Skeletal muscle satellite cell (primary cell): ENCODE data around the gene TM9SF2.
A peak's percentile ranks its signal among the peaks of the same experiment; 100 is the strongest.

Source experiments
- H3K27me3 ChIP-seq: 2 replicates; pipeline ENCODE4 v1.7.0; 2013; ENCODE audit warnings: low read length; ENCODE audit not compliant: control insufficient read depth, insufficient read depth
- H3K36me3 ChIP-seq: 2 replicates; pipeline ENCODE4 v1.7.0; 2013; ENCODE audit warnings: mild to moderate bottlenecking, control low read depth, low read length; ENCODE audit not compliant: insufficient read depth
- H3K4me1 ChIP-seq: 2 replicates; pipeline ENCODE4 v1.7.0; 2013; ENCODE audit warnings: low read length; ENCODE audit not compliant: control insufficient read depth, insufficient read depth
- H3K4me2 ChIP-seq: 2 replicates; pipeline ENCODE4 v1.7.0; 2013; ENCODE audit warnings: mild to moderate bottlenecking, low read length
- H3K4me3 ChIP-seq: 2 replicates; pipeline ENCODE4 v1.7.0; 2013; ENCODE audit warnings: low read length
- H3K9ac ChIP-seq: 2 replicates; pipeline ENCODE4 v1.7.0; 2013; ENCODE audit warnings: mild to moderate bottlenecking, low read depth, low read length, moderate library complexity
- H3K9me3 ChIP-seq: replicated peaks from 2 replicates; pipeline ENCODE4 v1.7.0; 2013; ENCODE audit warnings: mild to moderate bottlenecking, control low read depth, low read length

TM9SF2 gene

GRCh38 chr13:99516153-99516929 lies 15.1 kb downstream of the TM9SF2 start:
- Histone ChIP-seq H3K4me1 (no peaks in the 10 kb centered on the region), H3K9me3 (no peaks in the 10 kb centered on the region), H3K4me2 (no peak overlapping the region), H3K36me3 (peaks cover 26% of the 10 kb centered on the region), H3K27me3 (no peaks in the 10 kb centered on the region), H3K4me3 (no peak overlapping the region), H3K9ac (no peak overlapping the region)

GRCh38 chr13:99517577-99517976 lies 16.3 kb downstream of the TM9SF2 start:
- H3K4me1 ChIP-seq, result no peaks in the 10 kb centered on the region
- H3K9me3 ChIP-seq, result no peaks in the 10 kb centered on the region
- peaks cover 39% of the 10 kb centered on the region for H3K36me3 ChIP-seq
- no peak overlapping the region for H3K4me2 ChIP-seq
- peak overlapping the region; percentile 21 for H3K9ac ChIP-seq
- H3K4me3 ChIP-seq, result no peak overlapping the region
- H3K27me3 ChIP-seq, result no peaks in the 10 kb centered on the region

- H3K9me3 ChIP-seq, result no peaks in the 10 kb centered on the region
- no peak overlapping the region for H3K4me3 ChIP-seq
- no peaks in the 10 kb centered on the region for H3K4me1 ChIP-seq
- H3K27me3 ChIP-seq, result no peaks in the 10 kb centered on the region
- H3K9ac ChIP-seq, result no peak overlapping the region
- H3K36me3 ChIP-seq, result peaks cover 40% of the 10 kb centered on the region
- H3K4me2 ChIP-seq, result no peak overlapping the region
Measured at GRCh38 chr13:99517984-99518383, 16.7 kb downstream of the TM9SF2 start.

- Histone ChIP-seq H3K4me2 (no peak overlapping the region), H3K4me1 (no peaks in the 10 kb centered on the region), H3K9ac (no peak overlapping the region), H3K4me3 (no peak overlapping the region), H3K9me3 (no peaks in the 10 kb centered on the region), H3K36me3 (peaks cover 59% of the 10 kb centered on the region), H3K27me3 (no peaks in the 10 kb centered on the region)
Measured at GRCh38 chr13:99522298-99522697, 21.0 kb downstream of the TM9SF2 start.

- H3K36me3 ChIP-seq, result peaks cover 51% of the 10 kb centered on the region
- H3K27me3 ChIP-seq, result no peaks in the 10 kb centered on the region
- no peak overlapping the region for H3K4me3 ChIP-seq
- H3K9me3 ChIP-seq, result no peaks in the 10 kb centered on the region
- H3K4me1 ChIP-seq, result no peaks in the 10 kb centered on the region
- H3K4me2 ChIP-seq, result no peak overlapping the region
- H3K9ac ChIP-seq, result no peak overlapping the region
Measured at GRCh38 chr13:99523838-99524237, 22.6 kb downstream of the TM9SF2 start.

- Histone ChIP-seq H3K4me2 (no peak overlapping the region), H3K9me3 (no peaks in the 10 kb centered on the region), H3K4me3 (no peak overlapping the region), H3K36me3 (peaks cover 43% of the 10 kb centered on the region), H3K4me1 (no peaks in the 10 kb centered on the region), H3K27me3 (no peaks in the 10 kb centered on the region), H3K9ac (no peak overlapping the region)
Measured at GRCh38 chr13:99525967-99526366, 24.7 kb downstream of the TM9SF2 start.

GRCh38 chr13:99526549-99526948 lies 25.3 kb downstream of the TM9SF2 start:
- H3K9ac ChIP-seq, result no peak overlapping the region
- H3K4me3 ChIP-seq, result no peak overlapping the region
- no peaks in the 10 kb centered on the region for H3K4me1 ChIP-seq
- H3K9me3 ChIP-seq, result no peaks in the 10 kb centered on the region
- no peak overlapping the region for H3K4me2 ChIP-seq
- H3K27me3 ChIP-seq, result no peaks in the 10 kb centered on the region
- H3K36me3 ChIP-seq, result peaks cover 38% of the 10 kb centered on the region

GRCh38 chr13:99527301-99527700 lies 26.0 kb downstream of the TM9SF2 start:
- no peaks in the 10 kb centered on the region for H3K27me3 ChIP-seq
- no peak overlapping the region for H3K4me2 ChIP-seq
- no peak overlapping the region for H3K9ac ChIP-seq
- H3K36me3 ChIP-seq, result peaks cover 31% of the 10 kb centered on the region
- no peaks in the 10 kb centered on the region for H3K9me3 ChIP-seq
- no peak overlapping the region for H3K4me3 ChIP-seq
- no peaks in the 10 kb centered on the region for H3K4me1 ChIP-seq

GRCh38 chr13:99528547-99528946 lies 27.3 kb downstream of the TM9SF2 start:
- Histone ChIP-seq H3K4me3 (no peak overlapping the region), H3K27me3 (no peaks in the 10 kb centered on the region), H3K9ac (no peak overlapping the region), H3K4me1 (no peaks in the 10 kb centered on the region), H3K4me2 (no peak overlapping the region), H3K36me3 (peaks cover 22% of the 10 kb centered on the region), H3K9me3 (no peaks in the 10 kb centered on the region)

GRCh38 chr13:99536023-99536422 lies 34.8 kb downstream of the TM9SF2 start:
- no peak overlapping the region for H3K9ac ChIP-seq
- no peaks in the 10 kb centered on the region for H3K9me3 ChIP-seq
- H3K4me3 ChIP-seq, result no peak overlapping the region
- H3K4me1 ChIP-seq, result no peaks in the 10 kb centered on the region
- H3K4me2 ChIP-seq, result no peak overlapping the region
- peaks cover 7% of the 10 kb centered on the region for H3K36me3 ChIP-seq
- H3K27me3 ChIP-seq, result no peaks in the 10 kb centered on the region

- Histone ChIP-seq H3K36me3 (peaks cover 33% of the 10 kb centered on the region), H3K27me3 (no peaks in the 10 kb centered on the region), H3K4me1 (no peaks in the 10 kb centered on the region)
Measured at GRCh38 chr13:99540530-99540929, 39.3 kb downstream of the TM9SF2 start.

GRCh38 chr13:99542788-99543406 lies 41.6 kb downstream of the TM9SF2 start:
- no peak overlapping the region for H3K9ac ChIP-seq
- H3K36me3 ChIP-seq, result peaks cover 54% of the 10 kb centered on the region

More at GRCh38 chr13:99540530-99540929, 39.3 kb downstream of the TM9SF2 start:
- Histone ChIP-seq H3K9ac (no peak overlapping the region), H3K4me3 (no peak overlapping the region), H3K9me3 (no peaks in the 10 kb centered on the region), H3K4me2 (no peak overlapping the region)

More at GRCh38 chr13:99542788-99543406, 41.6 kb downstream of the TM9SF2 start:
- no peaks in the 10 kb centered on the region for H3K4me1 ChIP-seq
- no peaks in the 10 kb centered on the region for H3K9me3 ChIP-seq
- no peak overlapping the region for H3K4me2 ChIP-seq
- H3K27me3 ChIP-seq, result no peaks in the 10 kb centered on the region
- no peak overlapping the region for H3K4me3 ChIP-seq
